ENCODE data around the gene HINT3. TPM values are rescaled to one million over a fixed set of nuclear protein-coding genes. Genes with fewer than 3 reads are reported as not detected.

HINT3 gene
- total RNA-seq, 2 donors from 2014 or later: 6.2 to 8.2 TPM

GRCh38 chr6:126026001-126026400 is 69.4 kb downstream of the HINT3 start:
- Mint-ChIP-seq H3K9me3 (no peaks in the 10 kb centered on the region), H3K4me1 (no peaks in the 10 kb centered on the region), H3K27ac (no peak overlapping the region), H3K36me3 (ENCODE audit: low read depth) (peaks cover 91% of the 10 kb centered on the region), H3K27me3 (no peaks in the 10 kb centered on the region), H3K4me3 (no peak overlapping the region)
- ATAC-seq (replicated peaks): no peak

DNA sequence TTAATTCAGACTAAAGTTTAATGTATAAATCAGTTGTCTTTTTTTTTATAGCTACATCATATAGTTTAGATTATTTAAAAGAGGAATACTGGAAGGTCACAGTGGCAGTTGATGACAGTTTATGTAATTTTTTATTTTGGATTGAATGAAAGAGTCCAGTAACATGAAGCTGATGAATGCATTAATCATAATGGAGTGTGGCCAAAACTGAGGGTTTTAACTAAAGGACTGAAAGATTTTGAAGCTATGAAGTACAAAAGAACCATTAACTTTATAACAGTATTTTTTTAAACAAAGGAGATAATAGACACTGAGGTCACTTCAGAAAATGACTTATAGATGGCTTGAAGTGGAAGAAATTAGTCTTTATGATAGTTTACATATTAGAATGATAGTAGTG is 71.0 kb downstream of the HINT3 start:
- Mint-ChIP-seq H3K4me1 (no peaks in the 10 kb centered on the region), H3K27me3 (no peaks in the 10 kb centered on the region)

More for the DNA sequence above, 71.0 kb downstream of the HINT3 start:
- H3K4me3 Mint-ChIP-seq: no peak overlapping the region
- no peaks in the 10 kb centered on the region for H3K9me3 Mint-ChIP-seq
- H3K36me3 Mint-ChIP-seq (ENCODE audit: low read depth): peaks cover 90% of the 10 kb centered on the region
- ATAC-seq (replicated peaks): no peak
- H3K27ac Mint-ChIP-seq: no peak overlapping the region

Other genes starting within 250 kb of the HINT3 start
- under 1 TPM in 1 of 2 donors, not detected in 1; 0.09 TPM for gene HEY2, start 207.1 kb upstream of the HINT3 start, total RNA-seq
- 10 to 100 TPM; 44.6 to 59.9 TPM for gene NCOA7, start 165.8 kb upstream of the HINT3 start, total RNA-seq
- 10 to 100 TPM; 39.5 to 44.1 TPM for gene TRMT11, start 29.8 kb downstream of the HINT3 start, total RNA-seq